ENCODE results near the gene MYH2.

MYH2 gene

GRCh38 chr17:10513299-10514067 is 36.0 kb downstream of the MYH2 start:
- no peak for DNase-seq

DNA sequence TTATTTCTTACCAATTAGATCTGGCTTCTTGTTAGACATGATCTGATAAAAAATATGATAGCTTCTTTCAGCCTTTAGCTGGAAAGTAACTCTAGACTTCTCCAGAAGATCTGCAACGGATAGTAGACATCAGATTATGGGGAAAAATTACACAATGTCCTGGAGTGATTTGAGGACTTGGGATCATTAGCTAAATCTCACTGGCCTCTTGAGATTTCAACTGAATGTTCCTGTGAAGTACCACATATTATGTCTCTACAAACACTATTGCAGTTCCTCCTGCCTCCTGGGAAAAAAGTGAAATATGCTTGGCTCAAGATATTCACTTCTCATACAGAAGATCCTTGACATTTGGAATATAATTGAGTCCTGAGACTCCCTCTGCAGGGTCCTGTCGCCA is 36.6 kb downstream of the MYH2 start:
- no peak for DNase-seq

DNA sequence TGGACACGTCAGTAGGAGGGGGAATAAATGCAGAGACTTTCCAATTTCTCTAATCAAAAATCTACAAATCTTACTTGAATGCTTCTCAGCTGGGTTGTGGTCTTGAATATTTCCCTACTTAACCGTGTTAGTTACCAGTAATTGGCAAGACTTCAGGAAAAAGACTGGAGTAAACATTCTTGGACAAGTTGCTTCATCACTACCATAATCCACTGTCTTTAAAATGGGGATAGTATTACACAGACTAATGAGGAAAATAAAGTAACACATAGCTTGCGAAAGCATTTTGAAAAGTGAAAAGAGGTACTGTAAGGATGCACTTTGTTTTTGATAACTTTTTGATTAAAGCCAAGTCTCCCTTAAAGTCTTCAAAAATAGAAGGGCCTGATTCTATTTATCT is 49.5 kb downstream of the MYH2 start:
- no peak for DNase-seq

- DNase-seq = no peak
Observed at GRCh38 chr17:10492004-10492403, 57.5 kb downstream of the MYH2 start.

DNA sequence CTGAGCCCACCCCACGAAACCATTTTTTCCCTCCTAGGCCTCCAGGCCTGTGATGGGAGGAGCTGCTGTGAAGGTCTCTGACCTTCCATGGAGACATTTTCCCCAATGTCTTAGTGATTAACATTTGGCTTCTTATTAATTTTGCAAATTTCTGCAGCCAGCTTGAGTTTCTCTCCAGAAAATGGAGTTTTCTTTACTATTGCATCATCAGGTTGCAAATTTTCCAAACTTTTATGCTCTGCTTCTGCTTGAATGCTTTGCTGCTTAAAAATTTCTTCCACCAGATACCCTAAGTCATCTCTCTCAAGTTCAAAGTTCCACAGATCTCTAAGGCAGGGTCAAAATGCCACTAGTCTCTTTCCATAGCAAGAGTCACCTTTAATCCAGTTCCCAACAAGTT is 67.2 kb downstream of the MYH2 start:
- no peak for DNase-seq

DNA sequence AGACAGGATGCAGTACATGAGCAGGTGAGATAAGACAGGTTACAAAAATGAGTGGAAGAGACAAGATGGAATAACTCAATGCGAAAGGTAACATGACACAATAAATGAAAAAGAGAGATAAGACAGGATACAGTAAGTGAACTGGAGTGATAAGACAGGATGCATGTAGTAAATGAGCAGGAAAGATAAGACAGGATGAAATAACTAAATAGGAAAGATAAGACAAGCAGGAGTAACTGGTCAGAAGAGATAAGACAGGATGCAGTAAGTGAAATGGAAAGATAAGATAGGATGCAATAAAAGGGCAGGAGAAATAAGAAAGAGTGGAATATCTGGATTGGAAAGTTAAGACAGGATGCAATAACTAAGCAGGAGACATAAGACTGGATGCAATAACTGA is 71.8 kb downstream of the MYH2 start:
- no peak for DNase-seq

DNA sequence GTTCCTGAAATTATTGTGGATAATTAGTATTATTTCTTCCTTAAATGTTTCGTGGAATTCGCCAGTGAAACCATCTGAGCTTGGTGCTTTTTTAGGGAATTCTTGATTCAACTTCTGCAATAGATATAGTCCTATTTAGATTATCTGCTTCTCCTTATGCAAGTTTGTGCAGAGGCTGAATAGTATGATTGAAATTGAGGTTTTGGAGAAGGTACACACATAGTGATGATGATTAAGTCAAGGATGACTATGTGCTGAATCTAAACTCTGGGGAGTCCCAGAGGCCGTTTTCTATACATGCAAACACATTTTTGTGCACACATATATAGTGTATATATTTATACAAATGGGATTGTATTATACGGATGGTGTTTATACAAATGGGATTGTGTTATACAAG is 74.9 kb downstream of the MYH2 start:
- DNase-seq = no peak

DNA sequence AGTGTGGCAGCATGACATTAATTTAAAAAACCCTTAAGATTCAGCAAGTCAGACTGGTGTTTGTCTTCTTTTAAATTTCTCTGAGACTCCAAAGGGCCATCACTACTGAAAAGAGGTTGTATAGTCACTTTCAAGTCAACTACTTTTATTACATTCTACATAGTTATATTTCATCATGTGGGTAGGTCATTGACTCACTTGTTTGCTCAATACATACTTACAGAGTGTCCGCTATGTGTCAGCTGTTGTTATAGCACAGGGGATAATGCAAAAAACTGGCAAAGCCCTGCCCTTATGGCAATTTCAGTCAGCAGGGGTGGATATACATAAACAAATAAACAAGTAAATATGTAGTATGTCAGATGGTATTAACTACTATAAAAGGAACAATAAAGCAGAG is 77.6 kb downstream of the MYH2 start:
- no peak for DNase-seq

All from OCI-M1 (cell line).